GM04503 (cell line): Measurements from ENCODE around the gene KLC3.
"Not testable (repeated sequence)": the region's sequence is repeated elsewhere in the genome, so short reads cannot be mapped to it uniquely, and the experiment has no call there.

Experiments used
- DNase-seq: peaks from one replicate; pipeline ENCODE4 v3.0.0-alpha.2; 2012; ENCODE audit warnings: low read depth

The KLC3 gene

GRCh38 chr19:45320997-45321775, 19.4 kb upstream of the KLC3 start:
- no peak for DNase-seq

- DNase-seq, result no peak
Observed at GRCh38 chr19:45321848-45322247, 18.7 kb upstream of the KLC3 start.

- no peak for DNase-seq
Observed at GRCh38 chr19:45322311-45322710, 18.2 kb upstream of the KLC3 start.

- DNase-seq, result no peak
Observed at GRCh38 chr19:45322744-45323281, 17.7 kb upstream of the KLC3 start, which contains the start of gene CKM. CKM (minus strand) TSS chr19:45322875; CDS start chr19:45319713, 3,162 bp downstream.

GRCh38 chr19:45323671-45324081, 16.9 kb upstream of the KLC3 start:
- no peak for DNase-seq

GRCh38 chr19:45324349-45324907, 16.1 kb upstream of the KLC3 start:
- DNase-seq, result no peak

GRCh38 chr19:45327404-45328143, 13.0 kb upstream of the KLC3 start:
- no peak for DNase-seq

- no peak for DNase-seq
Observed at GRCh38 chr19:45331411-45331810, 9.1 kb upstream of the KLC3 start.

GRCh38 chr19:45333609-45334303, 6.8 kb upstream of the KLC3 start:
- no peak for DNase-seq

- DNase-seq, result not testable (repeated sequence)
Observed at GRCh38 chr19:45334881-45335280, 5.7 kb upstream of the KLC3 start.

GRCh38 chr19:45336696-45337251, 3.8 kb upstream of the KLC3 start:
- DNase-seq, result no peak

- DNase-seq, result no peak
Observed at GRCh38 chr19:45339629-45340028, 921 bp upstream of the KLC3 start.

GRCh38 chr19:45340899-45341453, 426 bp downstream of the KLC3 start:
- no peak for DNase-seq

GRCh38 chr19:45342911-45343310, 2.4 kb downstream of the KLC3 start:
- no peak for DNase-seq

GRCh38 chr19:45344621-45345505, 4.3 kb downstream of the KLC3 start:
- DNase-seq, result no peak

GRCh38 chr19:45345506-45345860, 4.9 kb downstream of the KLC3 start:
- DNase-seq, result no peak

- DNase-seq, result no peak
Observed at GRCh38 chr19:45346449-45346848, 5.9 kb downstream of the KLC3 start.

GRCh38 chr19:45347570-45348366, 7.2 kb downstream of the KLC3 start:
- DNase-seq, result no peak

- DNase-seq, result no peak
Observed at GRCh38 chr19:45348367-45349125, 8.0 kb downstream of the KLC3 start.
